Fibroblast of skin of right biceps (primary cell): Measurements from ENCODE around the gene DHRS2.
"Not testable (repeated sequence)": the region's sequence is repeated elsewhere in the genome, so short reads cannot be mapped to it uniquely, and the experiment has no call there.

Source experiments
- DNase-seq: peaks from one replicate; pipeline ENCODE4 v3.0.0-alpha.2; 2013

DHRS2 gene

DNA sequence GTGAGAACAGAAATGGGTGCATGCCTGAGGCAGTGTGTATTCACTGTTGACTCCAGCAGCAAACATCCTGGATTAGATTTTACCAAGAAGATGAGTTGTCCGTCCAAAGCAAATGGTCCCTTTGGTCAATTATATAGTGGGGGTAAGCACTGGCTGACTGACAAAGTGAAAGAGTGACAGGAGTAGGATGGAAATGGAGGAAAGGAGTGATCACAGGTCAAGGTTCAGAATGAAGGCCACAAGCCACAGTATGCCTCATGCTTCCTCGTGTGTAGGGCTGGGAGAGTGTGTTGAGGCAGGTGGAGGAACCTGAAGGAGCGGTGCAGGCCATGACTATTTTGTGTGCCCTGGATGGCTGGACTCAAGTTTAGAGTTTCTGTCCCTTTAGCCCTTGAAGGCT lies 14.3 kb downstream of the DHRS2 start:
- no peak for DNase-seq

- DNase-seq: no peak
Observed at GRCh38 chr14:23653051-23653450, 16.9 kb downstream of the DHRS2 start.

DNA sequence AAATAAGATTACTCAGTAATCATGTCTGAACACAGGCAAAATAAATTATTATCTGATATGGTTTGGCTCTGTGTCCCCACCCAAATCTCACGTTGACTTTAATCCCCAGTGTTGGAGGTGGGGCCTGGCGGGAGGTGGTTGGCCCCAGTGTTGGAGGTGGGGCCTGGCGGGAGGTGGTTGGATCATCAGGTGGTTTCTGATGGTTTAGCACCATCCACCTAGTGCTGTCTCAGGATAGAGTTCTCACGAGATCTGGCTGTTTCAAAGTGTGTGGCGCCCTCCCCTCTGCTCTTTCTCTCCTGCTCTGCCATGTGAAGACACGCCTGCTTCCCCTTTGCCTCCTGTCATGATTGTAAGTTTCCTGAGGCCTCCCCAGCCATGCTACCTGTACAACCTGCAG lies 18.1 kb downstream of the DHRS2 start:
- no peak for DNase-seq

- DNase-seq: no peak
Observed at GRCh38 chr14:23657959-23658470, 21.9 kb downstream of the DHRS2 start.

GRCh38 chr14:23660290-23661226 lies 24.4 kb downstream of the DHRS2 start:
- DNase-seq: no peak

DNA sequence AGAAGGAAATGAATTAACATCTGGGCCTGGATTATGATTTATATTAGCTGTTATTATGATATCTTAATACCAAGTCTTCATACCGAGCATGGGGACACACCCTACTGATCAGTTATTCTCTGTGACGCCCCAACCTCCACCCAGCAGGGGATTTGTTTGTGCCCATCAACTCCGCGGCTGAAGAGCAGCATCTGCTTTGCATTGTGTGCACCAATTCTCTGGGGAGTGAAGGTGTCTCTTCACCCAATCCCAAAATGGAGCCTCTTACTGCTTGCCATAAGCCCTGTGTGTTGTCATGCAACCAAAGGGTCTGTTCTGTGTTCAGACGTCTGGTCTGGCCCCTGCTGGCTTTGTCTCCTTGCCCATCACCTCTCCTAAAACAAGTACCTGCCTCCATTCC lies 25.4 kb downstream of the DHRS2 start:
- DNase-seq: no peak

- DNase-seq: no peak
Observed at GRCh38 chr14:23663127-23663526, 27.0 kb downstream of the DHRS2 start.

DNA sequence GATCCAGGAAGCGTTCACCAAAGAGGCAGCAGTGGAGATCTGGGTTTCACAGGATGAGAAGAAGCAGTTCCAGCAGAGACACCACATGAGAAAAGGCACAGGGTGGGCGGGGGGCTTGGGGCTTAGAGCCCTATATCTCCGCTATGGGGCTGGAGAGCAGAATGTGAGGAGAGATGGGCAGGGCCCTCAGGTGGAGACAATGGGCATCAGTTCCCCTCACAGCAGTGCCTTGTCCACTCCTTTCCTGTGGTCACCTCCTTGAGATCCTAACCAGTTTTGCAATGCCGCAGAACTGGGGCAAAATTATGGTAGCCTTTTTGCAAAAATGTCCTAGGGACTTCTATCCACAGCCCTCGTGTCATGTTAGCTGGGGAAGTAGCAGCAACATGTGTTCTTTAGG lies 27.5 kb downstream of the DHRS2 start:
- DNase-seq: no peak

- DNase-seq: no peak
Observed at GRCh38 chr14:23664207-23664885, 28.2 kb downstream of the DHRS2 start.

GRCh38 chr14:23665302-23666016 lies 29.3 kb downstream of the DHRS2 start:
- DNase-seq: no peak

- DNase-seq: no peak
Observed at GRCh38 chr14:23667134-23667533, 31.0 kb downstream of the DHRS2 start.

GRCh38 chr14:23669441-23669840 lies 33.3 kb downstream of the DHRS2 start:
- DNase-seq: no peak

DNA sequence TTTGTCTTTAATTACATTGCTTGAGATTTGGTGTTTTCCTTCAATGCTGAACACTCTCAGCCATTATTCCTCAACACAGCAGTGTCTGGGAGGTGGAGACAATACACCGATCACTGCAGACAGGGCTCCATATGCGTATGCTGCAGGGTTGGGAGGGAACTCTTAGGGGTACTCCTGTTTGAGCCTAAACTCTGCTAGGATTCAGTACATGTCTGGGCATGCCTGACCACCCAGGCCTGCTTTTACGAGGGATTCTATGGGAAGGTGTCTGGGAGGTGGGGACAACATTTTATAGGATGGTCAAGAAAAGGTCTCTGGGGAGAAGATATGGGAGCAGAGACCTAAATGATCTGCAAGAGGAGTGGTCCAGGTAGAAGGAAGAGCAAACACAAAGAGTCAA lies 34.3 kb downstream of the DHRS2 start:
- DNase-seq: no peak

DNA sequence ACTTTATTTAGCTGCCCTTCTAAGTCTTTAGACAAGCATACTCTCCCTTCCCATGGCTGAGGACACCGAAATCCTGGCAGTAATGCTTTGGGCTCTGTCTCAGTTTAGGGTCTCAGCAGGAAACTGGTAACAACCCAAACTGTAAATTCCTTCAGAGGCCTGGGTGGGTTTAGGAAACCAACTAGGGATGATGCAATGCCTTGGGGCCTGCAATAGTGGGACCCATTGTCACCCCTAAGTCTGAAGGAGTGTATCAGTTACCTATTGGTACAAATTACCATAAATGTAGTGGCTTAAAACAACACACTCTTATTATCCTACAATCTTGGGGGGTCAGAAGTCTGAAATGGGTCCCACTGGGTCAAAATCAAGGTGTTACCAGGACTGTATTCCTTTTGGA lies 36.0 kb downstream of the DHRS2 start:
- DNase-seq: no peak

GRCh38 chr14:23675337-23675736 lies 39.2 kb downstream of the DHRS2 start:
- no peak for DNase-seq

GRCh38 chr14:23675906-23676305 lies 39.7 kb downstream of the DHRS2 start:
- DNase-seq: no peak

DNA sequence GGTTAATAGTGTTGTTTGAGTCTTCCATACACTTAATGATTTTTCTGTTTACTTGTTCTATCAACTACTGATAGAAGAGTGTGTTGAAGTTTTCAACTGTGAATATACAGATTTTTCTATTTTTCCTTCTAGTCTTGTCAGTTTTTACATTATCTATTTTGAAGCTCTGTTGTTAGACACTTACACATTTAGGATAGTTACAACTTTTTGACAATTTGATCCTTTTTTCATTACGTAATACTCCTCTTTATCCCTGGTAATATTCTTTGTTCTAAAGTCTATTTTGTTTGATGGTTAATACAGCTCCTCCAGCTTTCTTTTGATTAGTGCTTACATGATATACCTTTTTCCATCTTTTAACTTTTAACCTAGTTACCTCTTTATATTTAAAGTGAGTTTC lies 45.2 kb downstream of the DHRS2 start:
- DNase-seq: no peak

GRCh38 chr14:23689709-23690514 lies 53.7 kb downstream of the DHRS2 start:
- not testable (repeated sequence) for DNase-seq

- DNase-seq: peak; percentile 19
Observed at GRCh38 chr14:23692416-23692815, 56.3 kb downstream of the DHRS2 start.

DNA sequence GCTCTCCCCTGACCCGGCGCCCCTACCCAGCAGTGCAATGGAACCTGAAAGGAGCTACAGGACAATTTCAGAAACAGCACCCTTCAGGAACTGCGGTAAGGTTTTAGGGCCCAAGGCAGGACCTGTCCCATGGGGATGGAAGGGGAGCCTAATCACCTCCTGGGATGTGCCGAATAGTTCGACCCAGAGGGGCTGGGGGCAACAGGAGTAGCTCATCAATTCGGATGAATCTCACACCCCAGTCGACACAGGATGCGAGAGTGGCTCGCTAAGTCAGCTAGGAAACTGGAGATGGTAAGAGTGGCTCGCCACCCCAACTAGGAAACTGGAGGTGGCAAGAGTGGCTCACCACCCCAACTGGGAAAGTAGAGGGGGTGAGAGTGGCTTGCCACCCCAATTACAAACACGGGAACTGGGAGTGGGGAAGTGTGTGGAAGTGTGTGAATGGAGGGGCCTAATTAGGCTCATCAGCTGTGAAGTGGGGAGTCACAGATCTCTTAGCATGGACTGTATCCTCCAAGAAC lies 57.1 kb downstream of the DHRS2 start:
- no peak for DNase-seq

GRCh38 chr14:23694085-23694948 lies 58.2 kb downstream of the DHRS2 start:
- DNase-seq: peak; percentile 92
